HG02938 (cell line): ENCODE measurements around the gene PPDPF.

Source experiments
- ATAC-seq: cut with Tn5 transposase; IDR thresholded peaks from one replicate; pipeline ENCODE4 v1.9.1; 2021; ENCODE audit warnings: mild to moderate bottlenecking, moderate library complexity; ENCODE audit not compliant: unreplicated experiment

PPDPF gene

GRCh38 chr20:63487116-63487764, 33.3 kb upstream of the PPDPF start:
- ATAC-seq: no peak

- ATAC-seq: no peak
Observed at GRCh38 chr20:63487781-63488241, 32.8 kb upstream of the PPDPF start.

- ATAC-seq: no peak
Observed at GRCh38 chr20:63488315-63489251, 32.0 kb upstream of the PPDPF start.

GRCh38 chr20:63490416-63490815, 30.1 kb upstream of the PPDPF start:
- ATAC-seq: no peak

GRCh38 chr20:63491078-63491477, 29.5 kb upstream of the PPDPF start:
- ATAC-seq: no peak

- ATAC-seq: no peak
Observed at GRCh38 chr20:63491635-63492230, 28.8 kb upstream of the PPDPF start.

GRCh38 chr20:63492518-63492917, 28.0 kb upstream of the PPDPF start:
- no peak for ATAC-seq

- ATAC-seq: no peak
Observed at GRCh38 chr20:63492982-63493381, 27.6 kb upstream of the PPDPF start.

- ATAC-seq: no peak
Observed at GRCh38 chr20:63493563-63494020, 27.0 kb upstream of the PPDPF start.

- no peak for ATAC-seq
Observed at GRCh38 chr20:63494084-63494419, 26.5 kb upstream of the PPDPF start.

GRCh38 chr20:63494420-63495166, 26.0 kb upstream of the PPDPF start:
- ATAC-seq: no peak

- no peak for ATAC-seq
Observed at GRCh38 chr20:63495167-63495720, 25.3 kb upstream of the PPDPF start.

GRCh38 chr20:63495741-63496595, 24.6 kb upstream of the PPDPF start:
- ATAC-seq: no peak

- ATAC-seq: no peak
Observed at GRCh38 chr20:63496596-63497120, 23.9 kb upstream of the PPDPF start.

GRCh38 chr20:63497138-63497945, 23.2 kb upstream of the PPDPF start:
- ATAC-seq: no peak

GRCh38 chr20:63497946-63498935, 22.3 kb upstream of the PPDPF start:
- no peak for ATAC-seq

GRCh38 chr20:63498960-63499337, 21.6 kb upstream of the PPDPF start, which contains the start of gene EEF1A2:
EEF1A2 (minus strand) TSS chr20:63499083; CDS start chr20:63497763, 1,320 bp downstream.
- ATAC-seq: no peak
